GM21786 (cell line): ENCODE results near the gene RPP25.
"Not testable (repeated sequence)": the region's sequence is repeated elsewhere in the genome, so short reads cannot be mapped to it uniquely, and the experiment has no call there.

Experiments used
- ATAC-seq: cut with Tn5 transposase; IDR thresholded peaks from one replicate; pipeline ENCODE4 v1.9.1; 2021; ENCODE audit not compliant: unreplicated experiment

The RPP25 gene

DNA sequence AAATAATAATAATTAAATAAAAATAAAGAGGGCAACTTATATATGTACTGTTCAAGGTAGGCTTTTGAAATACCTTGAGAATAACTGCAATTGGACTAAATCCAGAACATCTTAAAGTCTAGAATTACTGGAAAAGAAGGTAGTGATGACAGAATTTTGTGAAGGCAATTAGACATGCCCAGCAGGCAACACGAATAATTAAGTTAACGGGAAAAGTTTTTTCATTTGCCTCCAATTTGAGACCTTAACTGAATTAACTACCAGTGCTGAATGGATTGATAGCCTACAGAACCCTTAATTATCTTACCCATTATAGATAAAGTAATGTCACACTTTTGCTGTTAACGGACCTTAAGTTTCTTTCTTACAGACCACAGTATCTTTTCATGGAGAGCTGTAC is 32.0 kb downstream of the RPP25 start:
- no peak for ATAC-seq

DNA sequence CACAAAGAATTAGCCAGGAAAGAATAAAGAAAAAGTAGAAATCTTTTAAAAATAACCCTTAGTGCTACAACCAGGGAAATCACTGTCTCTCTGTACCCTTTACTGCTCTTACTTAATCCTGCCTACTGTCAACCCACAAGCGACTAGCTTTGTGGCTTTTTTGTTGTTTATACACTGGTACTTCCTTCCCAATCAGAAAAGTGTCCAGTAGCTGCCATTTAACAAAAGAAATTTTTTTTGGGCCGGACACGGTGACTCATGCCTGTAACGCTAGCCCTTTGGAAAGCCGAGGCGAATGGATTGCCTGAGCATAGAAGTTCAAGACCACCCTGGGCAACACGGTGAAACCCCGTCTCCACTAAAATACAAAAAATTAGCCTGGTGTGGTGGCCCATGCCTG is 36.1 kb downstream of the RPP25 start:
- ATAC-seq, result no peak

DNA sequence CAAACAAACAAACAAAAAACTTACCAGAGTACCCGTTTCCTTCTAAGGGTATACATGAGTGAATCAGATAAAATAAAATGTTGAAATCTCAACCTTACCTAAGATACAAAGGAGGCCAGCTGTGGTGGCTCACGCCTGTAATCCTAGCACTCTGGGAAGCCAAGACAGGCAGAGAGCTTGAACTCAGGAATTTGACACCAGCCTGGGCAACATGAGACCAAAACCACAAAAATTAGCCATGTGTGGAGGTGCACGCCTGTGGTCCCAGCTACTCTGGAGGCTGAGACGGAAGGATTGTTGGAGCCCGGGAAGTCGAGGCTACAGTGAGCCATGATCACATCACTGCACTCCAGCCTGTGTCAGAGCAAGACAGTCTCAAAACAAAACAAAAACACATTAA is 38.9 kb downstream of the RPP25 start:
- ATAC-seq, result no peak

DNA sequence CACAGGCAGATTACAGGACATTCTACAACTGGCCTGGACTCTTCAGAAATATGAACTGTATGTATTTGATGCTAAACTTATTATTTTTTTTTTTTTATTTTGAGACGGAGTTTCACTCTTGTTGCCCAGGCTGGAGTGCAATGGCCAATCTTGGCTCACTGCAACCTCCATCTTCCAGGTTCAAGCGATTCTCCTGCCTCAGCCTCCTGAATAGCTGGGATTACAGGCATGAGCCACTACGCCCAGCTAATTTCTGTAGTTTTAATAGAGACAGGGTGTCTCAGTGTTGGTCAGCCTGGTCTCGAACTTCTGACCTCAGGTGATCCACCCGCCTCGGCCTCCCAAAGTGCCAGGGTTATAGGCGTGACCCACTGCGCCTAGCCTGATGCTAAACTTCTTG is 42.8 kb downstream of the RPP25 start:
- ATAC-seq, result not testable (repeated sequence)

DNA sequence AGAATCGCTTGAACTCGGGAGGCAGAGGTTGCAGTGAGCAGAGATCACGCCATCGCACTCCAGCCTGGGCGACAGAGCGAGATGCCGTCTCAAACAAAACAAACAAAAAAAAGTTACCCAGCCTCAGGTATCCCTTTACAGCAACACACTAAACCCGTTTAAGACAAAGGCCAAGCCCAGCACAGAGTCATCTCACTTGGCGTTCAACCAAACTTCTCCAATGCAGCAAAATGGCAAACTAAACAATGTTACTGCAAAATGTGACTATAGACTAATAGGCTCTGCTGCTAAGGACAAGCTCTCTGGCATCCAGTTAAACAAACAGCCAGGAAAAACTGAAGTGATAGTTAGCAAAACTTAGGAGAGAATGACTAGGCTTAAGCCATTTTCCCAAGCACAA is 43.5 kb downstream of the RPP25 start:
- no peak for ATAC-seq

DNA sequence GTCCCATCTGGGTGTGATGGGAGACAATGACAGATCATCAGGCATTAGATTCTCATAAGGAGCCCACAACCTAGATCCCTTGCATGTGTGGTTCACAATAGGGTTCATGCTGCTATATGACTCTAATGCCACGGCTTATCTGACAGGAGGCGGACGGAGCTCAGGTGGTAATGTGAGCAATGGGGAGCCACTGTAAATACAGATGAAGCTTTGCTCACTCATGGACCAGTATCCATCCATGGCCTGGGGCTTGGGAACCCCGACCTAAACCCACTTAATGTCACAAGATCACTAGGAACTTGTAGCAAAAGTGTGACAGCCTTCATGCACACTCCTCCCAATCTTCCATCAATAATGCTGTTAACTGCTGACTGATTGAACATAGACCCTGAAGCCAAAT is 47.9 kb downstream of the RPP25 start:
- ATAC-seq, result no peak

DNA sequence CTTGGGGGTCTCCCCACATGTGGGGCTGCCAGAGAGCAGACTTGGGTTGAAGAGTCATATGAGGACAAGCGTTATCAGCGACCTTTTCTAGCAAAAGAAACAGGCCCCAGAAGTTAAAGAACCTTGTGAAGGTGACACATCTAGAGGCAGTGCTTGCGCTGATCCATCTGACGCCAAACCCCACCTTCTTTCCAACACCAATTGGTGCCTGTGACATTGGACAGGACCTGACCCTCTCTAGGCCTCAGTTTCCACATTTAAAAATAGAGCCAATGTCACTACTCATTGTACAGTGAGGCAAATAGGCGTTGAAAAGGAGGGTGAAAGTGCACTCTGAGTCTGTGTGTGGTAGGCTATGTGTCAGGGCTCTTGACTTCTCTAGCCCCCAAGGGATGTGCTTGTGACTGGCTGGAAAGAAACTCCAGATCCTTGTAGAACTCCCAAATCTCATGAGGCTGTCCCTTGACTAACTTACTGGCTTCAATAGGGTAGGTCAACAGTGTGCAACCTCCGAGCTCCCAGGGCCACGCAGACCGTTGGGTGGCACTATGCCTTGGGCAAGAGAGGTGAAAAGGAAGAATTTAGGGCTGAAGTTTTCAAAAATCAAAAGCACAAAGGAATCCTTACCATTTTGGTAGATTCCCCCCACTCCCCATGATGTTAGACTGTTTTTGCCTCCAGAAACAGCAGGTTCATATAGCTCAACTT is 49.3 kb downstream of the RPP25 start:
- no peak for ATAC-seq

DNA sequence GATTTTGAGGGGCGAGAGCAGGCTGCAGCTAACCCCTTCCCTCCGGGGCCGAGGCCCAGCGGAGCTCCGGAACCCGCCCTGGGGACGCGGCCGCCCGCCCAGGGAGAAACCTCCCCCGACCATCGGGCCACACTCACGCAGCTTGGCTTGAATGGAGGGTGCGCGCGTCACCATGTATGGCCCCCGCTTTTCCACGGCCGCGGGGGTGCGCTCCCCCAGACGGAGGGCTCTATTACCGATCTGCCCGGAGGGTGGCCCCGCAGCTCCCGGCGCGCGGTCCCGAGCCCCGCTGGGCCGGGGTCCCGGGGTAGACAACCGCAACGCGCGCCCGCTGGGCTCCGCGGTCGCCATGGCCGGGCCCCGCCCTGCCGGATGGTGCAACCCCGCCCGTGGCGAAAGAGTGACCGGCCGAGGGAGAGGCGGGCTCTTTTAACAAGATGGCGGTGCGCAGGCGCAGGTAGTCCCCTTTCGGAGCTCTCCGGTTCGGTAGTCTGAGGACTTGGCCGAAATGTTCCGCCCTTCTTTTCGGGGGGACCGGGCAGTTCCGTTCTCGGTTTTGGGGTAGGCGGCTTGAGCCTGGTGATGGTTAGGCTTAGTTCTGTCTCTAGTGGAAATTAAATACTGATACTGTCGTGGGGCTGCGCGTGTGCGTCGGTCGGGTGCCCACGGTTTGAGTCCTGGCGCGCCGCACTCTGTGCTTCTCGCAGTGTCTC is 50.0 kb downstream of the RPP25 start, which contains the start of gene FAM219B:
Gene FAM219B (minus strand): TSS at position 402 of the 713 bp plus-strand sequence. CDS start 51 bp downstream, at position 351.
- peak; percentile 86 for ATAC-seq

DNA sequence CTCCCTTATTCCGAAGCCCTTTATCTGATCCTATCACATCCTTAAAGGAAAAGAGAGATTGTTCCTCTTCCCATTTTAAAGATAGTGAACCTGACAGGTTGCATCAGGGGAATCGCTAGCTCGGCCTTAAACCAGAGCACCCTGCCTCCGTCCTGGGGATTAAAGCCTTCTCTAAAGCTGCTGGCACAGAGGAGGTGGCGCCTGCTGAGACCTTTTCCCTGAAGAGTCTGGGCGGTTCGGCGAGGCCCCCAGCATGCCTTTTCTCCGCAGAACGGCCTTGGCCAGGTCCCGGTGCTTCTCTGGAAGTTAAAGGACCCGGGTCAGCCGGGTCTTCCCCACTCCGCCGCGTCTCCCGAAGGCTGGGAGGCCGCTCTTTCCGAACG is 50.5 kb downstream of the RPP25 start:
- ATAC-seq, result peak; percentile 19
